GM23338 (cell line): Measurements from ENCODE around the gene TMEM187. TPM values are rescaled to one million over a fixed set of nuclear protein-coding genes. Genes with fewer than 3 reads are reported as not detected.

Experiments
- ATAC-seq: fragments of 200-7000 bp; cut with Tn5 transposase; 3 replicates; pipeline ENCODE4 v1.9.1; 2020
- DNase-seq: peaks from one replicate; pipeline ENCODE4 v3.0.0-alpha.2; 2015; ENCODE audit warnings: low spot score
- H2AFZ ChIP-seq: fragments of 200-600 bp; sonication (generic); 2 replicates; pipeline ENCODE4 v1.8.0; 2016; ENCODE audit warnings: antibody characterized with exemption, mild to moderate bottlenecking, moderate library complexity
- H3F3A ChIP-seq: fragments of 200-600 bp; sonication (generic); replicated peaks from 2 replicates; pipeline ENCODE4 v1.8.0; 2017; ENCODE audit warnings: antibody characterized with exemption, mixed run types, low read depth
- H3K27ac ChIP-seq: fragments of 200-600 bp; sonication (generic); 2 replicates; pipeline ENCODE4 v1.6.1; 2016; ENCODE audit warnings: low read depth
- H3K27me3 ChIP-seq: fragments of 200-600 bp; sonication (generic); 2 replicates; pipeline ENCODE4 v1.8.0; 2016; ENCODE audit warnings: mild to moderate bottlenecking, mixed run types, moderate library complexity; ENCODE audit not compliant: insufficient read depth
- H3K36me3 ChIP-seq: fragments of 200-600 bp; sonication (generic); 2 replicates; pipeline ENCODE4 v1.8.0; 2016; ENCODE audit warnings: mild to moderate bottlenecking; ENCODE audit not compliant: insufficient read depth
- H3K4me1 ChIP-seq: fragments of 200-600 bp; sonication (generic); 2 replicates; pipeline ENCODE4 v1.8.0; 2016; ENCODE audit warnings: mild to moderate bottlenecking, moderate library complexity; ENCODE audit not compliant: insufficient read depth
- H3K4me2 ChIP-seq: fragments of 200-600 bp; sonication (generic); 2 replicates; pipeline ENCODE4 v1.7.1; 2017; ENCODE audit warnings: mixed run types
- H3K4me3 ChIP-seq: fragments of 200-600 bp; sonication (generic); 2 replicates; pipeline ENCODE4 v1.6.1; 2016; ENCODE audit warnings: mixed run types
- H3K79me2 ChIP-seq: fragments of 200-600 bp; sonication (generic); replicated peaks from 2 replicates; pipeline ENCODE4 v1.8.0; 2017; ENCODE audit warnings: mild to moderate bottlenecking; ENCODE audit not compliant: insufficient read depth
- H3K9me2 ChIP-seq: fragments of 200-600 bp; sonication (generic); 2 replicates; pipeline ENCODE4 v1.8.0; 2017; ENCODE audit not compliant: insufficient read depth
- H4K20me1 ChIP-seq: fragments of 200-600 bp; sonication (generic); replicated peaks from 2 replicates; pipeline ENCODE4 v1.8.0; 2017; ENCODE audit warnings: mild to moderate bottlenecking; ENCODE audit not compliant: insufficient read depth
- H3K27ac Mint-ChIP-seq: 2 replicates; pipeline ENCODE4 v1.8.0; 2020; ENCODE audit warnings: inconsistent platforms, mild to moderate bottlenecking, moderate library complexity, mixed read lengths
- H3K27me3 Mint-ChIP-seq: 3 replicates; pipeline ENCODE4 v1.8.0; 2022; ENCODE audit warnings: low read depth, mild to moderate bottlenecking, moderate library complexity, mixed read lengths, inconsistent platforms; ENCODE audit not compliant: insufficient read depth, poor library complexity
- H3K36me3 Mint-ChIP-seq: 3 replicates; pipeline ENCODE4 v1.8.0; 2021; ENCODE audit warnings: low read depth, mild to moderate bottlenecking, inconsistent platforms, moderate library complexity, mixed read lengths
- H3K4me1 Mint-ChIP-seq: 3 replicates; pipeline ENCODE4 v1.8.0; 2020; ENCODE audit warnings: mild to moderate bottlenecking, inconsistent platforms, mixed read lengths
- H3K4me3 Mint-ChIP-seq: 3 replicates; pipeline ENCODE4 v1.8.0; 2021; ENCODE audit warnings: moderate library complexity, mild to moderate bottlenecking, inconsistent platforms, mixed read lengths
- H3K9me3 Mint-ChIP-seq: 3 replicates; pipeline ENCODE4 v1.8.0; 2020; ENCODE audit warnings: moderate library complexity, mild to moderate bottlenecking, inconsistent platforms, mixed read lengths
- CREB1 ChIP-seq: fragments of 250-450 bp; sonication (Bioruptor Pico); IDR thresholded peaks from 2 replicates; pipeline ENCODE4 v1.5.0; 2020; ENCODE audit warnings: low read depth, mild to moderate bottlenecking, moderate library complexity
- CTCF ChIP-seq, 2 experiments: fragments of 200-600 bp in 1 of 2; sonication (generic) in 1 of 2; conservative IDR thresholded peaks; 2 replicates each; pipeline versions ENCODE4 v1.5.1 to v1.6.1; 2016 to 2017; ENCODE audit warnings: antibody characterized with exemption in 2 of 2, low read depth in 2 of 2, mild to moderate bottlenecking in 2 of 2, moderate library complexity in 1 of 2
- EZH2 ChIP-seq: fragments of 200-600 bp; sonication (generic); IDR thresholded peaks from one replicate; pipeline ENCODE4 v1.8.0; 2017; ENCODE audit warnings: antibody characterized with exemption, mild to moderate bottlenecking, low read depth; ENCODE audit not compliant: unreplicated experiment
- JUNB ChIP-seq: IDR thresholded peaks from one replicate; pipeline ENCODE4 v1.6.1; 2016; ENCODE audit warnings: antibody characterized with exemption; ENCODE audit not compliant: unreplicated experiment
- NANOG ChIP-seq: IDR thresholded peaks from 2 replicates; pipeline ENCODE4 v1.6.1; 2016; ENCODE audit warnings: antibody characterized with exemption, borderline replicate concordance
- POLR2AphosphoS5 ChIP-seq: IDR thresholded peaks from 2 replicates; pipeline ENCODE4 v1.6.1; 2016; ENCODE audit warnings: antibody characterized with exemption, low read depth
- REST ChIP-seq: IDR thresholded peaks from one replicate; pipeline ENCODE4 v1.6.1; 2018; ENCODE audit warnings: antibody characterized with exemption; ENCODE audit not compliant: unreplicated experiment
- STAT1 ChIP-seq: IDR thresholded peaks from one replicate; pipeline ENCODE4 v1.6.1; 2016; ENCODE audit warnings: antibody characterized with exemption; ENCODE audit not compliant: unreplicated experiment
- polyA plus RNA-seq: library from polyadenylated mRNA; unstranded; fragments of >200 nt; fragmentation: Nextera tagmentation; extraction: Ambion mirVana; gene quantifications from 2 replicates; pipeline ENCODE4 v1.2.1, GENCODE V29; 2016
- total RNA-seq: library from RNA; depleted of rRNA; stranded (reverse); fragments of >200 nt; shearing (Covaris generic); gene quantifications from 2 replicates; pipeline ENCODE4 v1.2.3, GENCODE V29; 2014
- TF ChIP-seq, protein P1 (sequence below): IDR thresholded peaks from 2 replicates; pipeline ENCODE4 v1.6.1; 2016; ENCODE audit warnings: antibody characterized with exemption

The TMEM187 gene
- total and polyA plus RNA-seq, 2 experiments from 2014 or later = 2.5 to 4.4 TPM

- TF ChIP-seq CTCF (conservative IDR thresholded peaks at IDR 0.05; ENCODE audit: low read depth in 2 of 2) (no peak), JUNB (no peak)
These were observed 22.9 kb downstream of the TMEM187 start (continued) for GRCh38 chrX:153995504-153995903.

GRCh38 chrX:153999359-154000037, 26.9 kb downstream of the TMEM187 start:
- H3K9me2 ChIP-seq = no peaks in the 10 kb centered on the region
- no peak overlapping the region for H3K27ac ChIP-seq
- H3K27me3 ChIP-seq = no peaks in the 10 kb centered on the region
- H3F3A ChIP-seq = no peaks in the 10 kb centered on the region
- no peaks in the 10 kb centered on the region for H3K4me1 ChIP-seq
- H3K79me2 ChIP-seq = no peaks in the 10 kb centered on the region
- Mint-ChIP-seq H3K27ac (peak overlapping the region; percentile 52; the same call in 1 of the 2 replicates), H3K36me3 (no peaks in the 10 kb centered on the region), H3K4me3 (no peak overlapping the region), H3K9me3 (no peaks in the 10 kb centered on the region; the same call in 2 of the 3 replicates), H3K4me1 (peaks cover 11% of the 10 kb centered on the region; the same call in 2 of the 3 replicates), H3K27me3 (peaks cover 5% of the 10 kb centered on the region)
- no peaks in the 10 kb centered on the region for H3K36me3 ChIP-seq
- no peaks in the 10 kb centered on the region for H4K20me1 ChIP-seq
- DNase-seq (peak; percentile 10), ATAC-seq (peak; percentile 55)
- no peak overlapping the region for H3K4me2 ChIP-seq
- H3K4me3 ChIP-seq = no peak overlapping the region
- H2AFZ ChIP-seq = peak overlapping the region; percentile 18; the same call in 1 of the 2 replicates
- TF ChIP-seq POLR2AphosphoS5 (no peak), NANOG (no peak), EZH2 (no peak), REST (no peak), STAT1 (no peak), CREB1 (CRISPR knock-in tag) (no peak), CTCF (conservative IDR thresholded peaks at IDR 0.05; ENCODE audit: low read depth in 2 of 2) (no peak), JUNB (no peak)
- TF ChIP-seq, protein P1, sequence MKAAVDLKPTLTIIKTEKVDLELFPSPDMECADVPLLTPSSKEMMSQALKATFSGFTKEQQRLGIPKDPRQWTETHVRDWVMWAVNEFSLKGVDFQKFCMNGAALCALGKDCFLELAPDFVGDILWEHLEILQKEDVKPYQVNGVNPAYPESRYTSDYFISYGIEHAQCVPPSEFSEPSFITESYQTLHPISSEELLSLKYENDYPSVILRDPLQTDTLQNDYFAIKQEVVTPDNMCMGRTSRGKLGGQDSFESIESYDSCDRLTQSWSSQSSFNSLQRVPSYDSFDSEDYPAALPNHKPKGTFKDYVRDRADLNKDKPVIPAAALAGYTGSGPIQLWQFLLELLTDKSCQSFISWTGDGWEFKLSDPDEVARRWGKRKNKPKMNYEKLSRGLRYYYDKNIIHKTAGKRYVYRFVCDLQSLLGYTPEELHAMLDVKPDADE = no peak
